NT2/D1 (cell line): ENCODE measurements around the gene DPF1.
A peak's percentile ranks its signal among the peaks of the same experiment; 100 is the strongest.
"Not testable (repeated sequence)": the region's sequence is repeated elsewhere in the genome, so short reads cannot be mapped to it uniquely, and the experiment has no call there.

Experiments
- DNase-seq: peaks from one replicate; pipeline ENCODE4 v3.0.0-alpha.2; 2011; ENCODE audit warnings: low read depth, low spot score
- H3K27me3 ChIP-seq: 2 replicates; pipeline ENCODE4 v1.6.0; 2011; ENCODE audit warnings: mild to moderate bottlenecking; ENCODE audit not compliant: insufficient read length, insufficient read depth
- H3K36me3 ChIP-seq: 2 replicates; pipeline ENCODE4 v1.6.1; 2011; ENCODE audit warnings: mild to moderate bottlenecking, low read length, mixed read lengths; ENCODE audit not compliant: insufficient read depth, insufficient read length
- H3K4me1 ChIP-seq: 2 replicates; pipeline ENCODE4 v1.5.1; 2011; ENCODE audit not compliant: insufficient read depth, insufficient read length
- H3K4me3 ChIP-seq: 2 replicates; pipeline ENCODE4 v1.5.1; 2011; ENCODE audit warnings: low read depth; ENCODE audit not compliant: insufficient read length
- H3K9ac ChIP-seq: 2 replicates; pipeline ENCODE4 v1.6.0; 2011; ENCODE audit warnings: low read depth; ENCODE audit not compliant: insufficient read length
- H3K9me3 ChIP-seq: 2 replicates; pipeline ENCODE4 v1.5.1; 2011; ENCODE audit warnings: mild to moderate bottlenecking, low read length; ENCODE audit not compliant: insufficient read depth
- SUZ12 ChIP-seq: IDR thresholded peaks from 2 replicates; pipeline ENCODE4 v1.6.1; 2011; ENCODE audit not compliant: insufficient read length, insufficient read depth; ENCODE audit errors: extremely low read depth
- YY1 ChIP-seq: IDR thresholded peaks from 2 replicates; pipeline ENCODE4 v1.6.1; 2011; ENCODE audit not compliant: insufficient read length, insufficient read depth
- ZNF274 ChIP-seq: IDR thresholded peaks from 2 replicates; pipeline ENCODE4 v1.6.1; 2011; ENCODE audit warnings: mild to moderate bottlenecking, low read depth, low read length

The DPF1 gene

GRCh38 chr19:38231918-38232317, 7.9 kb upstream of the DPF1 start:
- TF ChIP-seq YY1 = no peak
- TF ChIP-seq ZNF274 = no peak
- no peak for TF ChIP-seq SUZ12
- Histone ChIP-seq H3K9ac (no peak overlapping the region), H3K36me3 (no peaks in the 10 kb centered on the region), H3K4me1 (peaks cover 8% of the 10 kb centered on the region), H3K27me3 (peaks cover 27% of the 10 kb centered on the region), H3K4me3 (no peak overlapping the region), H3K9me3 (no peaks in the 10 kb centered on the region)
- DNase-seq = no peak

- not testable (repeated sequence) for H3K9ac ChIP-seq, DNase-seq, H3K9me3 ChIP-seq, H3K4me3 ChIP-seq, H3K4me1 ChIP-seq, H3K36me3 ChIP-seq
- peaks cover 27% of the 10 kb centered on the region for H3K27me3 ChIP-seq
Measured at GRCh38 chr19:38230506-38231133, 6.6 kb upstream of the DPF1 start.

- H3K4me1 ChIP-seq = peaks cover 10% of the 10 kb centered on the region
- peaks cover 27% of the 10 kb centered on the region for H3K27me3 ChIP-seq
- TF ChIP-seq SUZ12 = no peak
- TF ChIP-seq ZNF274 = no peak
- no peak for TF ChIP-seq YY1
- H3K4me3 ChIP-seq = no peak overlapping the region
- H3K9ac ChIP-seq = no peak overlapping the region
- no peaks in the 10 kb centered on the region for H3K36me3 ChIP-seq
- H3K9me3 ChIP-seq = no peaks in the 10 kb centered on the region
- DNase-seq = peak; percentile 57
Measured at GRCh38 chr19:38229585-38230073, 5.6 kb upstream of the DPF1 start.

GRCh38 chr19:38228491-38229439, 4.7 kb upstream of the DPF1 start:
- Histone ChIP-seq H3K4me1 (peaks cover 10% of the 10 kb centered on the region), H3K4me3 (peak overlapping the region; percentile 40), H3K36me3 (no peaks in the 10 kb centered on the region), H3K27me3 (peaks cover 27% of the 10 kb centered on the region), H3K9me3 (no peaks in the 10 kb centered on the region), H3K9ac (peak overlapping the region; percentile 56)
- TF ChIP-seq YY1 = no peak
- no peak for TF ChIP-seq SUZ12
- TF ChIP-seq ZNF274 = no peak
- no peak for DNase-seq

- DNase-seq = no peak
- H3K4me3 ChIP-seq = peak overlapping the region; percentile 15
- TF ChIP-seq ZNF274 (no peak), YY1 (no peak), SUZ12 (no peak)
Measured at GRCh38 chr19:38228005-38228377, 4.0 kb upstream of the DPF1 start.

GRCh38 chr19:38227287-38228004, 3.4 kb upstream of the DPF1 start:
- peak overlapping the region; percentile 15 for H3K4me3 ChIP-seq
- no peak for DNase-seq
- H3K9ac ChIP-seq = peak overlapping the region; percentile 64

More at GRCh38 chr19:38228005-38228377, 4.0 kb upstream of the DPF1 start:
- no peaks in the 10 kb centered on the region for H3K36me3 ChIP-seq
- peak overlapping the region; percentile 64 for H3K9ac ChIP-seq
- peaks cover 10% of the 10 kb centered on the region for H3K4me1 ChIP-seq
- H3K27me3 ChIP-seq = peaks cover 27% of the 10 kb centered on the region
- H3K9me3 ChIP-seq = no peaks in the 10 kb centered on the region

GRCh38 chr19:38224863-38225218, 819 bp upstream of the DPF1 start:
- H3K27me3 ChIP-seq, H3K36me3 ChIP-seq, H3K9ac ChIP-seq, H3K4me3 ChIP-seq, H3K4me1 ChIP-seq, DNase-seq, H3K9me3 ChIP-seq: not testable (repeated sequence)

More at GRCh38 chr19:38227287-38228004, 3.4 kb upstream of the DPF1 start:
- H3K4me1 ChIP-seq = peaks cover 10% of the 10 kb centered on the region
- peaks cover 27% of the 10 kb centered on the region for H3K27me3 ChIP-seq
- no peak for TF ChIP-seq ZNF274
- no peak for TF ChIP-seq SUZ12
- no peak for TF ChIP-seq YY1
- H3K36me3 ChIP-seq = no peaks in the 10 kb centered on the region
- H3K9me3 ChIP-seq = no peaks in the 10 kb centered on the region
